ENCODE data around the gene CEP152. TPM values are rescaled to one million over a fixed set of nuclear protein-coding genes. Genes with fewer than 3 reads are reported as not detected.

Gene CEP152
- total and polyA plus RNA-seq, 2 donors (not counting 1 experiment from before 2014, with no cell fraction given), result 1.5 to 18.0 TPM

GRCh38 chr15:48802867-48803266 is 8.0 kb downstream of the CEP152 start:
- no peak for TF ChIP-seq EZH2 (IDR thresholded peaks at IDR 0.05; ENCODE audit: borderline replicate concordance, insufficient read depth, low read depth, low read length, poor library complexity, severe bottlenecking)
- no peak for TF ChIP-seq CTCF (IDR thresholded peaks at IDR 0.05)
- Histone ChIP-seq H3K36me3 (replicated peaks in 1 of 2; ENCODE audit: control extremely low read depth in 1 of 2, control insufficient read depth in 1 of 2, extremely low read depth in 1 of 2, insufficient read depth in 2 of 2, low read length in 1 of 2) (peaks cover 0 to 2% of the 10 kb centered on the region in 2 experiments), H3K27me3 (replicated peaks in 1 of 4; ENCODE audit: control extremely low read depth in 1 of 4, control insufficient read depth in 3 of 4, insufficient read depth in 4 of 4, low read length in 3 of 4) (no peaks in the 10 kb centered on the region), H3K4me1 (ENCODE audit: control insufficient read depth in 2 of 2, insufficient read depth in 2 of 2, low read length in 2 of 2) (peaks cover 4 to 6% of the 10 kb centered on the region in 2 donors), H3K9me3 (ENCODE audit: control extremely low read depth in 1 of 3, control insufficient read depth in 2 of 3, insufficient read depth in 1 of 3, low read length in 2 of 3) (no peaks in the 10 kb centered on the region), H2AFZ (ENCODE audit: insufficient read depth, low read depth, low read length, poor library complexity, severe bottlenecking) (no peak overlapping the region), H3K79me2 (ENCODE audit: control insufficient read depth, insufficient read depth, low read length) (peaks cover 13% of the 10 kb centered on the region), H3K4me2 (replicated peaks; ENCODE audit: low read depth, low read length, poor library complexity, severe bottlenecking) (no peak overlapping the region), H3K27ac (ENCODE audit: low read length in 2 of 2) (no peak overlapping the region), H3K4me3 (ENCODE audit: control extremely low read depth in 1 of 5, extremely low read depth in 1 of 5, insufficient read depth in 1 of 5, low read depth in 2 of 5, low read length in 4 of 5) (no peak overlapping the region), H4K20me1 (ENCODE audit: control insufficient read depth, insufficient read depth, low read length, poor library complexity, severe bottlenecking) (no peaks in the 10 kb centered on the region), H3K9ac (ENCODE audit: low read length) (no peak overlapping the region)
- no peaks in the 10 kb centered on the region for H3K27me3 Mint-ChIP-seq
- no peaks in the 10 kb centered on the region for H3K9me3 Mint-ChIP-seq (ENCODE audit: insufficient read depth)
- intact Hi-C loops (cut with micrococcal nuclease), result no loop called here
- H3K27ac Mint-ChIP-seq, result no peak overlapping the region
- CTCF ChIA-PET, result interaction anchor here (1.4 kb wide), 1 partner anchor 446 kb away, joined by 5 read pairs; no protein-coding TSS in a partner anchor
- no peak for ATAC-seq (ENCODE audit: low read depth)
- H3K4me3 Mint-ChIP-seq, result no peak overlapping the region
- no peak for DNase-seq
- H3K4me1 Mint-ChIP-seq, result peaks cover 16% of the 10 kb centered on the region
- POLR2A ChIA-PET, result no interaction called here

GRCh38 chr15:48802257-48802656 is 8.6 kb downstream of the CEP152 start:
- no CpG with 5 or more reads among the region's 3 CpGs for WGBS (ENCODE audit: insufficient coverage)
- peaks cover 9% of the 10 kb centered on the region for H3K79me2 ChIP-seq (ENCODE audit: control insufficient read depth, insufficient read depth, low read length)
- CTCF ChIA-PET, result interaction anchor here (0.8 to 3.0 kb wide), 3 partner anchors 9 to 445 kb away, joined by 3 to 22 read pairs (median 5); partner anchors contain the start of gene CEP152

More at GRCh38 chr15:48802257-48802656, 8.6 kb downstream of the CEP152 start:
- H3K27ac Mint-ChIP-seq, result no peak overlapping the region
- no peaks in the 10 kb centered on the region for H3K9me3 Mint-ChIP-seq (ENCODE audit: insufficient read depth)
- H3K9me3 ChIP-seq (ENCODE audit: control extremely low read depth in 1 of 3, control insufficient read depth in 2 of 3, insufficient read depth in 1 of 3, low read length in 2 of 3), result no peaks in the 10 kb centered on the region
- DNase-seq (no peak), ATAC-seq (ENCODE audit: low read depth) (no peak)
- no peak overlapping the region for H3K27ac ChIP-seq (ENCODE audit: low read length in 2 of 2)
- H4K20me1 ChIP-seq (ENCODE audit: control insufficient read depth, insufficient read depth, low read length, poor library complexity, severe bottlenecking), result no peaks in the 10 kb centered on the region
- H3K36me3 ChIP-seq (replicated peaks in 1 of 2; ENCODE audit: control extremely low read depth in 1 of 2, control insufficient read depth in 1 of 2, extremely low read depth in 1 of 2, insufficient read depth in 2 of 2, low read length in 1 of 2), result peaks cover 0 to 2% of the 10 kb centered on the region in 2 experiments
- H3K4me1 Mint-ChIP-seq, result peaks cover 19% of the 10 kb centered on the region
- TF ChIP-seq CTCF (IDR thresholded peaks at IDR 0.05) (no peak), EZH2 (IDR thresholded peaks at IDR 0.05; ENCODE audit: borderline replicate concordance, insufficient read depth, low read depth, low read length, poor library complexity, severe bottlenecking) (no peak)
- no peaks in the 10 kb centered on the region for H3K27me3 Mint-ChIP-seq
- H3K4me3 ChIP-seq (ENCODE audit: control extremely low read depth in 1 of 5, extremely low read depth in 1 of 5, insufficient read depth in 1 of 5, low read depth in 2 of 5, low read length in 4 of 5), result no peak overlapping the region
- H3K4me3 Mint-ChIP-seq, result no peak overlapping the region
- H3K4me2 ChIP-seq (replicated peaks; ENCODE audit: low read depth, low read length, poor library complexity, severe bottlenecking), result no peak overlapping the region
- peaks cover 4 to 6% of the 10 kb centered on the region in 2 donors for H3K4me1 ChIP-seq (ENCODE audit: control insufficient read depth in 2 of 2, insufficient read depth in 2 of 2, low read length in 2 of 2)
- H2AFZ ChIP-seq (ENCODE audit: insufficient read depth, low read depth, low read length, poor library complexity, severe bottlenecking), result no peak overlapping the region
- POLR2A ChIA-PET, result no interaction called here
- intact Hi-C loops (cut with micrococcal nuclease), result no loop called here
- no peaks in the 10 kb centered on the region for H3K27me3 ChIP-seq (replicated peaks in 1 of 4; ENCODE audit: control extremely low read depth in 1 of 4, control insufficient read depth in 3 of 4, insufficient read depth in 4 of 4, low read length in 3 of 4)
- H3K9ac ChIP-seq (ENCODE audit: low read length), result no peak overlapping the region

Measured in B cell (primary cell).